Body of pancreas (tissue), 4 donors: ENCODE results near the gene CAVIN3. TPM values are rescaled to one million over a fixed set of nuclear protein-coding genes. Genes with fewer than 3 reads are reported as not detected.

ENCODE experiments used
- ATAC-seq: fragments of 150-250 bp; one replicate; pipeline ENCODE4 v1.9.1; 2016
- DNase-seq, 4 donors: peaks; one replicate each; pipeline ENCODE4 v3.0.0-alpha.2; 2019
- H3K27ac ChIP-seq, 4 donors: fragments of 200-600 bp; sonication (generic); 1 replicate in 3 of 4; 2 replicates in 1 of 4; pipeline versions ENCODE4 v1.5.1 to v1.6.1; 2016 to 2019; ENCODE audit warnings: mild to moderate bottlenecking in 1 of 4, mixed read lengths in 1 of 4, moderate library complexity in 1 of 4
- H3K27me3 ChIP-seq, 2 donors: fragments of 200-600 bp; sonication (generic); one replicate each; pipeline ENCODE4 v1.6.0; 2016; ENCODE audit warnings: mild to moderate bottlenecking in 1 of 2
- H3K36me3 ChIP-seq, 2 donors: fragments of 200-600 bp; sonication (generic); replicated peaks in 1 of 2; 2 replicates each; pipeline ENCODE4 v1.5.1; 2016; ENCODE audit warnings: low read depth in 2 of 2; ENCODE audit not compliant: insufficient read depth in 1 of 2
- H3K4me1 ChIP-seq: fragments of 200-600 bp; sonication (generic); one replicate; pipeline ENCODE4 v1.6.0; 2016
- H3K4me3 ChIP-seq, 2 donors: fragments of 200-600 bp; sonication (generic); 1 replicate in 1 of 2; 2 replicates in 1 of 2; pipeline ENCODE4 v1.5.1; 2016 to 2019
- H3K9me3 ChIP-seq, 3 donors: fragments of 200-600 bp; sonication (generic); 1 replicate in 2 of 3; 2 replicates in 1 of 3; pipeline ENCODE4 v1.5.1; 2016
- POLR2A ChIP-seq, 3 donors: fragments of 450-650 bp; IDR thresholded peaks; one replicate each; pipeline ENCODE4 v1.6.1; 2016; ENCODE audit warnings: antibody characterized with exemption in 3 of 3, mild to moderate bottlenecking in 2 of 3
- WGBS, 2 donors: methylation state at CpG; one replicate each; pipeline ENCODE4 v1.1.5; 2017; 5-methylcytosine and 5-hydroxymethylcytosine counted together
- intact Hi-C: fragments of 100-400 bp; cut with DNase I; formaldehyde crosslinking; loops from one replicate; pipeline ENCODE4 v1.15.1; 2023
- total RNA-seq, 2 donors: library from RNA; depleted of rRNA; stranded (reverse); fragments of >200 nt; gene quantifications; one replicate each; pipeline ENCODE4 v1.1.0, GENCODE V29; 2016
- TF ChIP-seq, protein P1 (sequence below), 7 experiments: fragments of 450-650 bp in 4 of 7; fragments of 200-600 bp in 3 of 7; sonication (generic) in 3 of 7; IDR thresholded peaks; one replicate each; pipeline ENCODE4 v1.5.1; 2016 to 2019; ENCODE audit warnings: antibody characterized with exemption in 7 of 7

The CAVIN3 gene
- total RNA-seq, 2 donors from 2014 or later = 47.7 to 76.5 TPM

DNA sequence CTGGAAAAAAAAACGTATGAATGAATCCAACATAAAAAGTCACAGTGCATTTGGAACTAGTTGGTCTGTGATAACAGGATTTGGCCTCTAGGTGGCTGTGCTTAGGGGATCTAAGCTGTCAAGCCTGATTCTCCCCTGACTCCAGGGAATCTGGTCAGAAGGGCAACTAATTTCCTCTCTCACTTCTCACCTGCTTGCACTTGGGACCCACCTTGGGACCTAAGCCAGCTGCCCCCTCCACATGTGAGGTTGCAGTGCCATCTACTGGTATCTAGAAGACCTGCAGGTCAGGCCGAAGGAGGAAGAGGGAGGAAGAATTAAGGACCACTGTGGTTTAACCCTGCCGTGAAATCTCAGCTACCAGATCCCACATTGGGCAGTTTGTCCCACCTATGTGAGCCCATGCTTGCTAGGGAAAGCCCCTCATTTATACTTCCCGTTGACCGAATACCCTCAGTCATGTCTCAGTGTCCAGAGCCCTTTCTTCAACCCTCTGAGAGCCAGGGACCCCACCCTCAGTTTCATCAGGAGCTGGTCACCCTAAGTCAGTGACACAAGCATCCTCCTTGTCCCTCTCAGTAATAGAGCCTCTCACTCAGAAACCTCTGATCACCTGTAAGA is 33.2 kb upstream of the CAVIN3 start:
- WGBS, 2 donors = 1 to 5% methylated on average over 4 to 5 of the region's 5 CpGs
- peaks cover 30% of the 10 kb centered on the region for H3K4me1 ChIP-seq
- intact Hi-C loops = no loop called here
- ATAC-seq = peak; percentile 78
- H3K36me3 ChIP-seq = no peaks in the 10 kb centered on the region
- H3K27me3 ChIP-seq = no peaks in the 10 kb centered on the region
- H3K4me3 ChIP-seq = no peak overlapping the region
- H3K9me3 ChIP-seq = no peaks in the 10 kb centered on the region
- TF ChIP-seq, protein P1, sequence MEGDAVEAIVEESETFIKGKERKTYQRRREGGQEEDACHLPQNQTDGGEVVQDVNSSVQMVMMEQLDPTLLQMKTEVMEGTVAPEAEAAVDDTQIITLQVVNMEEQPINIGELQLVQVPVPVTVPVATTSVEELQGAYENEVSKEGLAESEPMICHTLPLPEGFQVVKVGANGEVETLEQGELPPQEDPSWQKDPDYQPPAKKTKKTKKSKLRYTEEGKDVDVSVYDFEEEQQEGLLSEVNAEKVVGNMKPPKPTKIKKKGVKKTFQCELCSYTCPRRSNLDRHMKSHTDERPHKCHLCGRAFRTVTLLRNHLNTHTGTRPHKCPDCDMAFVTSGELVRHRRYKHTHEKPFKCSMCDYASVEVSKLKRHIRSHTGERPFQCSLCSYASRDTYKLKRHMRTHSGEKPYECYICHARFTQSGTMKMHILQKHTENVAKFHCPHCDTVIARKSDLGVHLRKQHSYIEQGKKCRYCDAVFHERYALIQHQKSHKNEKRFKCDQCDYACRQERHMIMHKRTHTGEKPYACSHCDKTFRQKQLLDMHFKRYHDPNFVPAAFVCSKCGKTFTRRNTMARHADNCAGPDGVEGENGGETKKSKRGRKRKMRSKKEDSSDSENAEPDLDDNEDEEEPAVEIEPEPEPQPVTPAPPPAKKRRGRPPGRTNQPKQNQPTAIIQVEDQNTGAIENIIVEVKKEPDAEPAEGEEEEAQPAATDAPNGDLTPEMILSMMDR (IDR thresholded peaks at IDR 0.05) = peak; percentile 91 to 99 (median 95)
- TF ChIP-seq POLR2A (IDR thresholded peaks at IDR 0.05) = no peak
- peak overlapping the region in 1 of 4 donors; percentile 23 for H3K27ac ChIP-seq
- peak; percentile 71 to 89 (median 84) for DNase-seq

DNA sequence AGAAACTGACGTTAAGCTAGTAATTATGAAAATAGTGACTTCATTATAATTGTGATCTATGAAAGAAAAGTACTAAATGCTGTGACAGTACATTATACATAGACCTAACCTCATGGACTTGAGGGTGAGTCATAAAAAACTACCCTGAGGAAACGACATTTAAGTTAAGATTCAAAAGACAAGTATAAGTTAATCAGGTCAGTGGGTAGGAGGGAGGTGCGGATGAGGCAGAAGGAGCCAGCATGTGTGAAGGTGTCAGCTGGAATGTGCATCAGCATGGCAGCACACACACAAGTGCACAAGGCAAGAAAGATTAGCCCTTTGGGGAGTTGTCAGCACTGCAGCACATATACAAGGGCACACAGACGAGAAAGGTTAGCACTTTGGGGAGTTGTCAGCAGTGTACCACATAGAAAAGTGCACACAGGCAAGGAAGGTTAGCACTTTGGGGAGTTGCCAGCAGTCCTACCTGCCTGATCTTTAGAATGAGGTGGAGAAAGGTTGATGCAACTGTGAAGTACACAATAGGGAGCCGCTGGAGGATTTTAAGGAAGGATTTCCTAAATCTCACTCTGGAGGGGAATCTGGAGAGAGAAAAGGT is 31.6 kb upstream of the CAVIN3 start:
- intact Hi-C loops = no loop called here
- Histone ChIP-seq H3K4me3 (no peak overlapping the region), H3K27me3 (no peaks in the 10 kb centered on the region), H3K36me3 (no peaks in the 10 kb centered on the region), H3K4me1 (peaks cover 28% of the 10 kb centered on the region), H3K9me3 (no peaks in the 10 kb centered on the region), H3K27ac (no peak overlapping the region)
- 75 to 80% methylated on average over 5 of the region's 5 CpGs for WGBS, 2 donors
- TF ChIP-seq, protein P1 (IDR thresholded peaks at IDR 0.05) = no peak
- TF ChIP-seq POLR2A (IDR thresholded peaks at IDR 0.05) = no peak
- ATAC-seq (no peak), DNase-seq (no peak)

DNA sequence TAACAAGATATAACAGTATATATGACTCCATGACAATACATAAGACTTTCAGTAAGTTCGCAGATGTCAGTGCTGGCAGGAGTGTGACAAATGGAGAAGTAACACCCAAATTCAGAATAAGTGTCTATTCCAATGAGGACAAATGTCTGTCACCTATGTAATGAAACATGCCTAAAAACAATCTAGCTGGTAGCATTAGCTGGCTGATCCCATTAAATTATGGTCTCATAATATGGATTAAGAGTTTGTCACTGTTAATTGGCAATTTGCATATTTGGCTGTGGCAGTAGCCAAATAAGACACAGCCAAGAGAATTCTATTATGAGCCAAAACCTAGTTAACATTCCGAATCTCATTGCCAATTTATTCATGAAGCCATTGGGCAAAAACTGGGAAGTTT is 30.2 kb upstream of the CAVIN3 start:
- H3K27me3 ChIP-seq = no peaks in the 10 kb centered on the region
- no peaks in the 10 kb centered on the region for H3K36me3 ChIP-seq
- H3K4me1 ChIP-seq = peaks cover 17% of the 10 kb centered on the region
- no peak overlapping the region for H3K4me3 ChIP-seq
- H3K27ac ChIP-seq = no peak overlapping the region
- ATAC-seq (no peak), DNase-seq (no peak)
- TF ChIP-seq POLR2A (IDR thresholded peaks at IDR 0.05) = no peak
- TF ChIP-seq, protein P1 (IDR thresholded peaks at IDR 0.05) = no peak
- 75 to 80% methylated on average over 2 of the region's 2 CpGs for WGBS, 2 donors
- no peaks in the 10 kb centered on the region for H3K9me3 ChIP-seq
- intact Hi-C loops = no loop called here

DNA sequence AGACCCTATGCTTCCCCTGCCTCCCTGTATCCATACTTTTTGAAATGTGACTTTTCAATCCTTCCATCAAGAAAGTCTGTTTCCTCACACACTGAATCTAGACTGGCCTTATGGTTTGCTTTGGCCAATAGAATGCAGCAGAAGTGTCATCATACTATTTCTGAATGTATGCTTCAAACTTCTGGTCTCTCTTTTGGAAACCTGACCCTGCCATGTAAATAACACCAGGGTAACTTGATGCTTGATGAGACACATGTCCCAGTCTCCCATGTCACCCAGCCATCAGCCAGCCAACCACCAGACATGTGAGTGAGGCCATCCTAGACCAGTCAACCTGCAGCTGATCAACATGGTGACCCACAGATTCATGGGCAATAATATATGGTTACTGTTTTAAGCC is 29.7 kb upstream of the CAVIN3 start:
- no peaks in the 10 kb centered on the region for H3K36me3 ChIP-seq
- TF ChIP-seq, protein P1 (IDR thresholded peaks at IDR 0.05) = no peak
- no peaks in the 10 kb centered on the region for H3K27me3 ChIP-seq
- H3K27ac ChIP-seq = no peak overlapping the region
- intact Hi-C loops = no loop called here
- no peaks in the 10 kb centered on the region for H3K9me3 ChIP-seq
- no peak for DNase-seq
- ATAC-seq = no peak
- no peak overlapping the region for H3K4me3 ChIP-seq
- peaks cover 13% of the 10 kb centered on the region for H3K4me1 ChIP-seq

GRCh38 chr11:6345366-6345765 is 25.1 kb upstream of the CAVIN3 start:
- ATAC-seq (no peak), DNase-seq (no peak)
- Histone ChIP-seq H3K4me1 (no peaks in the 10 kb centered on the region), H3K4me3 (no peak overlapping the region), H3K36me3 (no peaks in the 10 kb centered on the region), H3K27me3 (no peaks in the 10 kb centered on the region), H3K27ac (no peak overlapping the region), H3K9me3 (no peaks in the 10 kb centered on the region)
- TF ChIP-seq, protein P1 (IDR thresholded peaks at IDR 0.05) = no peak
- TF ChIP-seq POLR2A (IDR thresholded peaks at IDR 0.05) = no peak
- intact Hi-C loops = no loop called here
- 89 to 94% methylated on average over 1 of the region's 1 CpG for WGBS, 2 donors
